Activated naive CD8-positive, alpha-beta T cell treated with anti-CD3 and anti-CD28 coated beads, Interleukin-2, amount 10 ng/mL, durations not matched to agents 7 days and 5 days (primary cell): Measurements from ENCODE around the gene MRPL54. TPM values are rescaled to one million over a fixed set of nuclear protein-coding genes. Genes with fewer than 3 reads are reported as not detected.
A peak's percentile ranks its signal among the peaks of the same experiment; 100 is the strongest.

Experiments used
- ATAC-seq: fragments of 150-1000 bp; cut with Tn5 transposase; one replicate; pipeline ENCODE4 v1.10.0; 2021; ENCODE audit warnings: low read depth, moderate library complexity
- POLR2A ChIA-PET: fragments of 350-600 bp; sonication (Branson Sonifier 250); formaldehyde crosslinking; loops from one replicate; lab custom pipeline; 2021; ENCODE audit warnings: antibody characterized with exemption; lab: Charles Lee
- DNase-seq: peaks from one replicate; pipeline ENCODE4 v3.0.0; 2021
- H3K27ac Mint-ChIP-seq: one replicate; pipeline ENCODE4 v1.8.0; 2022; ENCODE audit warnings: mild to moderate bottlenecking, mixed read lengths
- H3K27me3 Mint-ChIP-seq: one replicate; pipeline ENCODE4 v1.8.0; 2022; ENCODE audit warnings: mild to moderate bottlenecking, moderate library complexity, mixed read lengths
- H3K36me3 Mint-ChIP-seq: one replicate; pipeline ENCODE4 v1.8.0; 2021; ENCODE audit warnings: mild to moderate bottlenecking, mixed read lengths
- H3K4me1 Mint-ChIP-seq: one replicate; pipeline ENCODE4 v1.8.0; 2021; ENCODE audit warnings: mixed read lengths
- H3K4me3 Mint-ChIP-seq: one replicate; pipeline ENCODE4 v1.8.0; 2022; ENCODE audit warnings: mild to moderate bottlenecking, moderate library complexity, mixed read lengths
- H3K9me3 Mint-ChIP-seq: one replicate; pipeline ENCODE4 v1.8.0; 2021; ENCODE audit warnings: mixed read lengths
- total RNA-seq, 2 experiments: library from RNA; stranded (reverse); gene quantifications; one replicate each; pipeline ENCODE4 v1.2.3, GENCODE V29; 2021

The MRPL54 gene
- total RNA-seq, 2 experiments from 2014 or later: 68.9 to 73.9 TPM

GRCh38 chr19:3766520-3766919 lies 4.0 kb downstream of the MRPL54 start:
- POLR2A ChIA-PET: interaction anchor here (1.2 to 2.0 kb wide), 2 partner anchors 45 to 219 kb away, joined by 3 to 5 read pairs; partner anchors contain the start of gene EEF2
- peak overlapping the region; percentile 67 for H3K4me3 Mint-ChIP-seq

DNA sequence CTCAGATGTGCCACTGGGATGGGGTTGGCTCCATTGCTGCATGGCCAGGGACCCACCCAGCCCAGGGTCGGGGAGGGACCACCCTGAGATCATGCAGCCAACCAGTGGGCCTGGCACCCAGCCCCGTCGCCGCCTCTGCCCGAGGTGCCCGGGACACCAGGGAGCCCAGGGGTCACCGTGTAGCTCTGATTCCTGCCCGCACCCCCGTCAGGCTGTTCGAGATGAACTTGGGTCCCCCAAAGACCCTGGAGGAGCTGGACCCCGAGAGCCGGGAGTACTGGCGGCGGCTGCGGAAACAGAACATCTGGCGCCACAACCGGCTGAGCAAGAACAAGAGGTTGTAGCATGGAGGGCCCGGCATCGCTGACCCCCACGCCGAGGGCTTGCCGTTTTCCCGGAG lies 4.6 kb downstream of the MRPL54 start:
- Mint-ChIP-seq H3K9me3 (peaks cover 1% of the 10 kb centered on the region), H3K27me3 (no peaks in the 10 kb centered on the region), H3K4me3 (peak overlapping the region; percentile 67), H3K4me1 (peaks cover 18% of the 10 kb centered on the region), H3K36me3 (peaks cover 13% of the 10 kb centered on the region), H3K27ac (peak overlapping the region; percentile 85)
- DNase-seq (no peak), ATAC-seq (no peak)
- POLR2A ChIA-PET: interaction anchor here (0.6 to 2.0 kb wide), 2 partner anchors 45 to 221 kb away, joined by 4 to 5 read pairs; no protein-coding TSS in a partner anchor

More at GRCh38 chr19:3766520-3766919, 4.0 kb downstream of the MRPL54 start:
- ATAC-seq (no peak), DNase-seq (peak; percentile 64)
- H3K4me1 Mint-ChIP-seq: peaks cover 23% of the 10 kb centered on the region
- peaks cover 13% of the 10 kb centered on the region for H3K36me3 Mint-ChIP-seq
- peaks cover 1% of the 10 kb centered on the region for H3K9me3 Mint-ChIP-seq
- H3K27ac Mint-ChIP-seq: peak overlapping the region; percentile 85
- no peaks in the 10 kb centered on the region for H3K27me3 Mint-ChIP-seq

DNA sequence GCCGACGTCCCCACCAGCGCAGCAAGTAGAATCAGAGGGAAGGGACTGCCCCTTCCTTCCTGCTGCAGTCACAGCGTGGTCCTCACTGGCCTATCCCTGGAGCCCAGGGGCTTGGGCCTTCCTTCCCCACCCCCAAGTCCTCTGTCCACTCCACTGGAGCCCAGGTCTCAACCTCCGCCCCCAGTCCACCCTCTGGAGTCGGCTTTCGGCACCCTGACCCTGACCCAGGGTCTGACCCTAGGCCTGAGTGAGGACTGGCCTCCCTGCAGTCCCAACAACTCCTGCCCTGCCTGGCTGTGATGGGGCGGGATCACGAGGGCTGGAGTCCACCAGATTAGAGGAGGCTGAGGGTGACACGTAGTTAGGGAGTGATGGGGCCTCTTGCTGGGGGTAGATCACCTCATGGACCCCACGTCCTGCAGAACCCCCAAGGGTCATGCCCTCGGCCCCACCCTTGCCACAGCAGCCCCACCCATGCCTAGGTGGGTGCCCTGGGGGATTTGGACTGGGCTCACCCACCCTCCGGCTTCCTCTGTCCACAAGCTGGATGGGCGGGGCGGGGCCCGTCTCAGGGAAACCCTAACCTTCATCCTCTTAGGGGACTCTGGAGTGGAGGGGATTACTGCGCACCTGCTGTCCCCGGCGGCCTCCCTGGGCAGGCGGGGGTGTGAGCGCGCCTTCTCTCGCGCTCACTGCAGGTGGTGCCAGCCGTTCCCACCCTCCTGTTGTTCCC lies 5.7 kb downstream of the MRPL54 start:
- Mint-ChIP-seq H3K9me3 (no peaks in the 10 kb centered on the region), H3K36me3 (peaks cover 10% of the 10 kb centered on the region), H3K4me1 (peaks cover 14% of the 10 kb centered on the region), H3K27ac (no peak overlapping the region), H3K4me3 (no peak overlapping the region), H3K27me3 (no peaks in the 10 kb centered on the region)
- no peak for DNase-seq
- ATAC-seq: no peak
- POLR2A ChIA-PET: interaction anchor here (1.1 kb wide), 1 partner anchor 20 kb away, joined by 3 read pairs; no protein-coding TSS in a partner anchor

- peaks cover 10% of the 10 kb centered on the region for H3K36me3 Mint-ChIP-seq
- no peak for ATAC-seq
- no peaks in the 10 kb centered on the region for H3K9me3 Mint-ChIP-seq
- H3K4me1 Mint-ChIP-seq: peaks cover 13% of the 10 kb centered on the region
- DNase-seq: no peak
- no peak overlapping the region for H3K4me3 Mint-ChIP-seq
- peak overlapping the region; percentile 4 for H3K27ac Mint-ChIP-seq
- H3K27me3 Mint-ChIP-seq: no peaks in the 10 kb centered on the region
- POLR2A ChIA-PET: interaction anchor here (1.1 kb wide), 1 partner anchor 20 kb away, joined by 3 read pairs; no protein-coding TSS in a partner anchor
These were observed 6.2 kb downstream of the MRPL54 start for GRCh38 chr19:3768748-3769099.

DNA sequence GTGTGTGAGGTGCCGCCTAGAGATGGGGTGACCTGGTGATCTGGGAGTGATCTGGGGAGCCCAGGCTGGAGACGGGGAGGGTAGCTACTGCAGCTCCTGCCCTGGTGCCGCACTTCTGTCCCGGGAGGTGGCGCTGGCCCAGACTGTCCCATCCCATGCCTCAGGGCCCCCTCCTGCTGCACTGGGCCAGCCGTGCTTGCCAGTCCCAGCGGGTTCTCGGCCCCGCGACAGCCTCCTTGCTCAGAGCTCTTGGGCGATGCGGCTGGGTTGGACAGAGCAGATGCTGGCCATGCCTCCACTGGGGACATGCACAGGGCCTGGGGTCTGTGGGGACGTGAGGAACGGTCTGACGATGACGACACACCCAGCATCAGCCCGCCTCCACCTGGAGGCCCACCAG lies 7.0 kb downstream of the MRPL54 start:
- H3K27ac Mint-ChIP-seq: no peak overlapping the region
- ATAC-seq: no peak
- POLR2A ChIA-PET: interaction anchor here (1.1 to 1.2 kb wide), 2 partner anchors 19 to 43 kb away, joined by 3 read pairs; no protein-coding TSS in a partner anchor
- DNase-seq: no peak
- no peak overlapping the region for H3K4me3 Mint-ChIP-seq
- peaks cover 10% of the 10 kb centered on the region for H3K36me3 Mint-ChIP-seq
- H3K9me3 Mint-ChIP-seq: no peaks in the 10 kb centered on the region
- no peaks in the 10 kb centered on the region for H3K27me3 Mint-ChIP-seq
- H3K4me1 Mint-ChIP-seq: peaks cover 14% of the 10 kb centered on the region

GRCh38 chr19:3770136-3770999 lies 7.9 kb downstream of the MRPL54 start:
- peak overlapping the region; percentile 10 for H3K27ac Mint-ChIP-seq
- POLR2A ChIA-PET: interaction anchor here (0.8 to 1.2 kb wide), 2 partner anchors 8 to 42 kb away, joined by 3 read pairs; partner anchors contain the start of gene MRPL54
- no peak overlapping the region for H3K4me3 Mint-ChIP-seq
- no peaks in the 10 kb centered on the region for H3K9me3 Mint-ChIP-seq
- peaks cover 14% of the 10 kb centered on the region for H3K4me1 Mint-ChIP-seq
- no peaks in the 10 kb centered on the region for H3K27me3 Mint-ChIP-seq
- no peak for DNase-seq
- peaks cover 10% of the 10 kb centered on the region for H3K36me3 Mint-ChIP-seq
- no peak for ATAC-seq

DNA sequence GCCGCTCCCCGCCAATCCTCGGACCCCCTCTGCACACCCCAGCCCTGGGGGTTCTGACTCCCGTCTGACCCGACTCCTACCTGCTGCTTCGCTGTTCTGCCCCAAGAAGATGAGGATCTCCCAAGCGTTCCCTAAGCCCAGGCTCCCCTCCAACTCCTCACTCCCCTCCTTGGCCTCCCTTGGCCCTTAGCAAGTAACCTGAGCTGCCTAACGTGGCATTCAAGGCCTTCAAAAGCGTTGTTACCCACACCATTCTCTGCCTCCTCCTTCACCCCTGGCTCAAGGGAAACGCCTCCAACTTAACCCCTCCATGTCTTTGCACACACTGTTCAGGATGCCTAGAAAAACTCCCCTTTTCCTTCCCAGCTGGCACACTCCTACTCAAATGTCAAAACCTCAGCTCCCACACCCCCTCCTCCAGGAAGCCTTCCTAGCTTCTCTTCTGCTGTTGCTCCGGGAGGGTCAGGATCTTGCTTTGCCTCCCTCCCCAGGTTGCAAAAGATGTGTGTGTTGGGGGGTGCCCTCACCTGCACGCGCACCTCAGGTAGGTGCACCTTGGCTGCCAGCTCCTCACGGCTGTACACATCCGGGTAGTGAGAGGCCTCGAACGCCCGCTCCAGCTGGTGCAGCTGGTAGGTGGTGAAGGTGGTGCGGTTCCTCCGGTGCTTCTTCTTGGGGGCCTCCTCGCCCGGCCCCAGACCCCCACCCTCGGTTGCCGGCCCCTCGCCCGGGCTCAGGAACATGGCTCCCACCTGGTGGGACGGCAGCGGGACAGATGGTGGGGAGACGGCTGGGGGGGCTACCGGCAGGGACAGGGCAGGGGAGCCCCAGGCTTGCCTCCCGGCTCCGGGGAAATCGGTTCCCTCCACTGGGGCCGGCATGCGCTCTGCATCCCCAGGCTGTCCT lies 8.8 kb downstream of the MRPL54 start:
- peak overlapping the region; percentile 5 for H3K27ac Mint-ChIP-seq
- POLR2A ChIA-PET: interaction anchor here (0.8 kb wide), 1 partner anchor 9 kb away, joined by 3 read pairs; the partner anchor contains the start of gene MRPL54
- ATAC-seq (no peak), DNase-seq (no peak)
- no peaks in the 10 kb centered on the region for H3K9me3 Mint-ChIP-seq
- H3K4me1 Mint-ChIP-seq: peaks cover 13% of the 10 kb centered on the region
- H3K4me3 Mint-ChIP-seq: no peak overlapping the region
- H3K27me3 Mint-ChIP-seq: no peaks in the 10 kb centered on the region
- peaks cover 9% of the 10 kb centered on the region for H3K36me3 Mint-ChIP-seq

GRCh38 chr19:3771906-3772455 lies 9.5 kb downstream of the MRPL54 start, which contains the start of gene RAX2:
Gene RAX2, minus strand, starts transcription at chr19:3772228. Its CDS starts 486 bp downstream, at chr19:3771742.
- no peak within 1 kb of the TSS for H3K4me3 Mint-ChIP-seq
- peaks cover 2% of the 10 kb centered on the region for H3K9me3 Mint-ChIP-seq
- ATAC-seq: no peak
- peaks cover 7% of the 10 kb centered on the region for H3K4me1 Mint-ChIP-seq
- POLR2A ChIA-PET: no interaction called here
- peaks cover 6% of the 10 kb centered on the region for H3K36me3 Mint-ChIP-seq
- DNase-seq: no peak
- H3K27me3 Mint-ChIP-seq: no peaks in the 10 kb centered on the region
- H3K27ac Mint-ChIP-seq: peak within 1 kb of the TSS; percentile 5

DNA sequence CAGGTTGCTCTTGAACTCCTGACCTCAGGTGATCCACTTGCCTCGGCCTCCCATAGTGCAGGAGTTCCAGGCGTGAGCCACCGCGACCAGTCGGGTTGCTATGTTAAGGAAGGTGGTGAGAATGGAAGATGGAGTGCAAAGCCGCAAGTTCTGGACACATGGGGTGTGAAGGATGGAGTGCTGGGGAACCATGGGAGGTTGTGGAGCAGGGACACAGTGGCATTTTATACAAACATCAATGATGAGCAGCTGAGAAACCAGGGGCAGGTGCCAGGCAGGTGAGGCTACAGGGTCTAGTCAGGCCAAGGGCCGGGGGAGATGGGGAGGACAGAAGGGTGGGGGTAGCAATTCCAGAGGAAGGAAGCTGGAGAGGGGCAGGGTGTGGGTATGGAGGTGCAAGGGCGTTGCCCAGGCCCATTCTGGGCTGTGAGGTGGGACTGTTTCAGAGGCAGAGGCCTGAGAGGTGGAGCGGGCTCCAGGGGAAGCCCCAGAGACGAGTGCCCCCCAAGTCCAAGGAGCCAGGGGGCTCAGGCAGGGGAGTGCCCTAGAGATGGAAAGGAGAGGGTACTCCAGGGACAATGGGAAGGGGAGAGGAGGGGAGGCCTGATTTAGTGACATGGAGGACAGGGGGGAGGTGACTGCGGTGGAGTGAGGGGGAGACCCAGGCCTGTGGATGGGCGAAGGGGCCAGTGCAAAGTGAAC lies 11.5 kb downstream of the MRPL54 start:
- DNase-seq: no peak
- peaks cover 5% of the 10 kb centered on the region for H3K4me1 Mint-ChIP-seq
- peak overlapping the region; percentile 73 for H3K27ac Mint-ChIP-seq
- H3K4me3 Mint-ChIP-seq: no peak overlapping the region
- POLR2A ChIA-PET: interaction anchor here (1.4 to 1.8 kb wide), 2 partner anchors 11 to 38 kb away, joined by 3 to 4 read pairs; no protein-coding TSS in a partner anchor
- no peaks in the 10 kb centered on the region for H3K27me3 Mint-ChIP-seq
- ATAC-seq: no peak
- H3K9me3 Mint-ChIP-seq: peaks cover 2% of the 10 kb centered on the region
- H3K36me3 Mint-ChIP-seq: peaks cover 4% of the 10 kb centered on the region

- no peak for DNase-seq
- Mint-ChIP-seq H3K36me3 (peaks cover 3% of the 10 kb centered on the region), H3K9me3 (peaks cover 2% of the 10 kb centered on the region), H3K4me1 (peaks cover 4% of the 10 kb centered on the region), H3K27ac (peak overlapping the region; percentile 27), H3K27me3 (no peaks in the 10 kb centered on the region), H3K4me3 (no peak overlapping the region)
- no peak for ATAC-seq
- POLR2A ChIA-PET: interaction anchor here (1.4 to 1.8 kb wide), 2 partner anchors 12 to 37 kb away, joined by 3 to 4 read pairs; no protein-coding TSS in a partner anchor
These were observed 12.3 kb downstream of the MRPL54 start for GRCh38 chr19:3774621-3775373.

- no peaks in the 10 kb centered on the region for H3K27me3 Mint-ChIP-seq
- no peak for DNase-seq
- H3K36me3 Mint-ChIP-seq: peaks cover 3% of the 10 kb centered on the region
- H3K4me3 Mint-ChIP-seq: no peak overlapping the region
- POLR2A ChIA-PET: interaction anchor here (1.8 kb wide), 1 partner anchor 37 kb away, joined by 4 read pairs; no protein-coding TSS in a partner anchor
- H3K27ac Mint-ChIP-seq: no peak overlapping the region
- no peak for ATAC-seq
- peaks cover 4% of the 10 kb centered on the region for H3K4me1 Mint-ChIP-seq
- H3K9me3 Mint-ChIP-seq: peaks cover 2% of the 10 kb centered on the region
These were observed 12.9 kb downstream of the MRPL54 start for GRCh38 chr19:3775374-3775711.
